Measurements from ENCODE around the gene MGME1.

MGME1 gene

DNA sequence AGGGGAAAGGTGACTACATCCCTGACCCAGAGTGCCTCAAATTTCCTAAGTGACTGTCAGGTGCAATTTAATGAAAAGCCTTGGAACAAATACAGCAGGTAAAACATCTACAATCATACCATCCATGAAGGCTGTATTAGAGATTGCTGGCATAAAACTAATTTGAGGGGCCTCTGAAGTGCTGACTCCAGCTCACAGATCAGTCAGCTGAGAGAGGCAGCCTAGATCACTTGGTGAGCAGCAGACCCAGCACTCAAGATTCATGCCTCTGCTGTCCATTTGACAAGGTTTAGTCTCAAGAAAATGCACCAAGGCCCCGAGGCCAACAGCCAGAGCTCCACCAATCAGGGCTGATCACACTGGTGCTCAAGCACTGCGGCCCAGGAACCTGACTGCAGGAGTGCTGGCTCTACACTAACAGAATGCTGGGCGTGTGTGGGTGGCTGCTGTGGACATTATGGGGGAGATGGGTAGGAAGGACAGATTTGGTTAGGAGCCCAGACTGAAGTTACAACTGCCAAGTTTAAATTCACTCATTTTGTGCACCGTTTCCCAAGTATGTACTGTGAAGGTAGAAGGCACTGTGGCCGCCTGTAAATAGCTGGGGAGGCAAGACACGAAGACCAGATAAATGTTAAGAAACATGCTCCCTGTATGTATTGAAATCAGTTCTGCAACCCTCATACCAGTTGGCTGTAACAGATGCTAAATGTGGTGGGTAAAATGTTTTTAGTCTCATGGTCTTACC, 28.4 kb upstream of the MGME1 start:
- H3K4me3 ChIP-seq (replicated peaks; ENCODE audit: low read depth, low read length), result no peak overlapping the region
- TF ChIP-seq, protein P1, sequence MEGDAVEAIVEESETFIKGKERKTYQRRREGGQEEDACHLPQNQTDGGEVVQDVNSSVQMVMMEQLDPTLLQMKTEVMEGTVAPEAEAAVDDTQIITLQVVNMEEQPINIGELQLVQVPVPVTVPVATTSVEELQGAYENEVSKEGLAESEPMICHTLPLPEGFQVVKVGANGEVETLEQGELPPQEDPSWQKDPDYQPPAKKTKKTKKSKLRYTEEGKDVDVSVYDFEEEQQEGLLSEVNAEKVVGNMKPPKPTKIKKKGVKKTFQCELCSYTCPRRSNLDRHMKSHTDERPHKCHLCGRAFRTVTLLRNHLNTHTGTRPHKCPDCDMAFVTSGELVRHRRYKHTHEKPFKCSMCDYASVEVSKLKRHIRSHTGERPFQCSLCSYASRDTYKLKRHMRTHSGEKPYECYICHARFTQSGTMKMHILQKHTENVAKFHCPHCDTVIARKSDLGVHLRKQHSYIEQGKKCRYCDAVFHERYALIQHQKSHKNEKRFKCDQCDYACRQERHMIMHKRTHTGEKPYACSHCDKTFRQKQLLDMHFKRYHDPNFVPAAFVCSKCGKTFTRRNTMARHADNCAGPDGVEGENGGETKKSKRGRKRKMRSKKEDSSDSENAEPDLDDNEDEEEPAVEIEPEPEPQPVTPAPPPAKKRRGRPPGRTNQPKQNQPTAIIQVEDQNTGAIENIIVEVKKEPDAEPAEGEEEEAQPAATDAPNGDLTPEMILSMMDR (IDR thresholded peaks at IDR 0.05; ENCODE audit: low read length, missing control alignments), result no peak
- DNase-seq (ENCODE audit: low read depth), result no peak

DNA sequence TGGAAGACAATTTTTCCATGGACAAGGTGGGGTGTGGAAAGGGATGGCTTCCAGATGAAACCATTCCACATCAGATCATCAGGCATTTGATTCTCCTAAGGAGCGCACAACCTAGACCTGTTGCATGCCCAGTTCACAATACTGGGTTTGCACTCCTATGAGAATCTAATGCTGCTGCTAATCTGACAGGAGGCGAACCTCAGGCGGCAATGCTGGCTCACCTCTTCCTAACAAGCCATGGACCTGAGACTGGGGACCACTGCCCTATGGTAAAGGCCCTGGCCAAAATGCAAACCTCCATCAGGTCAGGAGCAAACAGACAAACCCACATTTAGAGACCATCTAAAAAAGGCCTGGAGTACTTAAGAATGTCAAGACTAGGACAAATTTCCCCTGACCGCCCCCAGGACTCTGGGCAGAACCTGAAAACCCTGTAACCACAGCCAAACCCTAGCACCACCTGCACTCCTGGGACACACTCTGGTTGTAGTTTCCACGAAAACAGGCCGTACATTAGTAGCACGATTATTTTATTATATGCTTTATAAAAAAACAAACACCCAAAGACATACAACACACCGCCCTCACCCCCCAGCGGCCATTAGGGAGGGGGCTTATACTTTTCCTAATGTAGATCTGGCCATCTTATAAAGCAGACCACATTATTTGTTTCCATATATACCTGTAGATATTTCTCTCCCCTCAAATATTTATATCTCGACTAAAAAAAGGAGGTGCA, 27.6 kb upstream of the MGME1 start:
- TF ChIP-seq, protein P1 (IDR thresholded peaks at IDR 0.05; ENCODE audit: low read length, missing control alignments), result no peak

DNA sequence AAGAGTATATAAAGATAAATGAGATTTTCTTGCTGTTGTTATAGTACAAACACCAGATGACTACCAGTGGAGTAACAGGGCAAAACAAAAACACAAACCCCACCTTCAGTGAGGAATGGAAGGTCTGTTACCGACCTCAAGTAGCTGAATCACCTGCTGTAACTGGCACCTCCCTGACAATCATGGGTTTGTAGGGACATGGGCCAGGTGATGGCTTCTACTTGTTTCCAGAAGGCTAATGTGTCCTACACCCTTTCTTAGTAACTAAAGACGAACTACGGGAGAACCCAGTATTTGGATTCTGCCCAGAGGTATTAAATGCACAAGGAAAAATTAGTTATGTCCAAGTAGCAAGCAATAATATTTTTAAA, 27.0 kb upstream of the MGME1 start:
- H3K4me3 ChIP-seq (replicated peaks; ENCODE audit: low read depth, low read length), result no peak overlapping the region
- TF ChIP-seq, protein P1 (IDR thresholded peaks at IDR 0.05; ENCODE audit: low read length, missing control alignments), result no peak
- DNase-seq (ENCODE audit: low read depth), result no peak

More for the DNA sequence above, 27.6 kb upstream of the MGME1 start:
- no peak for DNase-seq (ENCODE audit: low read depth)
- no peak overlapping the region for H3K4me3 ChIP-seq (replicated peaks; ENCODE audit: low read depth, low read length)

DNA sequence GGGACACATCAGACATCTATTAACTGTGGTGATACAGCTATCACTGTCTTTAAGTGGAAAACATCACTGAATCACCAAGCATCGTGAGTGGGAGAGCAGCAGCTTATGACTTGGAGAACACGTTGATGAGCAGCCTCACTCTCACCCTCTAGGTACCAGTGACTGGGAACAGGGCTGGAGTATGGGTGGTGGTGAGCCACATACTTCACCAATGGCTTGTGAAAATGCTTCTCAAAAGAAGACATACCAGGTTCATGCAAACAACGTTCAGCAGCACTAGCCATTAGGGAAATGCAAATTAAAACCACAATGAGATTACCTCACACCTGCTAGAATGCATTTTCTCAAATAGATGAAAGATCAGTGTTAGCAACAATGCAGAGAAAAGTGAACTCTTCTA, 25.5 kb upstream of the MGME1 start:
- TF ChIP-seq, protein P1 (IDR thresholded peaks at IDR 0.05; ENCODE audit: low read length, missing control alignments), result no peak
- no peak overlapping the region for H3K4me3 ChIP-seq (replicated peaks; ENCODE audit: low read depth, low read length)
- no peak for DNase-seq (ENCODE audit: low read depth)

DNA sequence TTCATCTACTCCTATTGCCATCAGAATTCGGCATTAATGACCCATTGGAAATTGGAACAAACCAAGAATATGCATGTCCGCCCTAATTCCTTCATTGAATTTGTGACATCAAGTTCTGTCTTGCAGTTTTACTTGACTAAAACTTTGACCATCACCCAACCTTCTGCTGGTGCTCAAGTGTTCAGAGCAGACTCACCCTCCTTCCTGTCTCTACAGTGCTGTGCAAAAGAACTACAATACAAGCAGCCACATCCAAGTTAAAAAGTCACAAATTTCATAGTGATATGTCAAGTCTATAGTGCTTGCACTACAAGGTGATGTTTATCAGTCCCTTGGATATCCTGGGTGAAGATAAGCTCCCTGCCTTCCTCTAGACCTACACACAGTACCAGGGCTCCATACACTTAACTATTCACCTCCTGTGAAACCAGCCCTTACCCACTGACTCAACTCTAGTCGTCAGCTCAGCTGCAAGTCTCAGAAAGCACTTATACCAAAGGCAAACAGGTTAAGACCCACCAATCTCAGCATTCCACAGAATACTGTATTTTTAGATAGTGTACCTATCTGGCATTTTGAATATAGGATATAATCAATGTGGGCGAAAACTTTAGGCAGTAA, 23.9 kb upstream of the MGME1 start:
- TF ChIP-seq, protein P1 (IDR thresholded peaks at IDR 0.05; ENCODE audit: low read length, missing control alignments), result no peak
- H3K4me3 ChIP-seq (replicated peaks; ENCODE audit: low read depth, low read length), result no peak overlapping the region
- no peak for DNase-seq (ENCODE audit: low read depth)

DNA sequence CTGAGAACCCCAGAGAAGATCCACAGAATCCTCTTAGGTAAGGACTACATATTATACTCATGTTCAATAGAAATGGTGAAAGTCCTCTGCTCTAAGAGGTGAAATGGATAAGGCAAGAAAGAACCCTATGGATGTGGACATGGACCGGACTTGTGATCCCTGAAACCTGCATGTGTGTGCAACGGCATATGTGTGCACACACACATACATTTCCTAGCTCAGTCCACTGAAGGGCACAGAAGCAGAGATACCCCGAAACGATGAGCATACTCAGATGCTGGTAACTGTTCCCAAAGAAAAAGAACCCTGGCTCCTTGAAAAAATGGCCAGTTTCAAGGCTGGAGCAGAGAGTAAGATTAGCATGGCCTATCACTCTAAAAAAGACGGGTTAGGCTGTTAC, 22.8 kb upstream of the MGME1 start:
- no peak for DNase-seq (ENCODE audit: low read depth)
- TF ChIP-seq, protein P1 (IDR thresholded peaks at IDR 0.05; ENCODE audit: low read length, missing control alignments), result no peak
- no peak overlapping the region for H3K4me3 ChIP-seq (replicated peaks; ENCODE audit: low read depth, low read length)

All from fibroblast of pulmonary artery (primary cell).